Ascending aorta (tissue), 2 donors: ENCODE measurements around the gene RGMA. TPM values are rescaled to one million over a fixed set of nuclear protein-coding genes. Genes with fewer than 3 reads are reported as not detected.

Source experiments
- DNase-seq, 2 donors: peaks; one replicate each; pipeline ENCODE4 v3.0.0-alpha.2; 2019; ENCODE audit warnings: low spot score in 2 of 2
- H3K27ac ChIP-seq, 2 donors: fragments of 200-600 bp; sonication (generic); one replicate each; pipeline ENCODE4 v1.5.1; 2016 to 2017; ENCODE audit warnings: mild to moderate bottlenecking in 1 of 2
- H3K27me3 ChIP-seq: fragments of 200-600 bp; sonication (generic); one replicate; pipeline ENCODE4 v1.5.1; 2017
- H3K36me3 ChIP-seq, 2 donors: fragments of 200-600 bp; sonication (generic); one replicate each; pipeline ENCODE4 v1.5.1; 2016
- H3K4me1 ChIP-seq, 2 donors: fragments of 200-600 bp; sonication (generic); one replicate each; pipeline ENCODE4 v1.5.1; 2016 to 2017; ENCODE audit warnings: mild to moderate bottlenecking in 1 of 2
- H3K4me3 ChIP-seq, 2 donors: fragments of 200-600 bp; sonication (generic); one replicate each; pipeline ENCODE4 v1.5.1; 2016 to 2017; ENCODE audit warnings: mild to moderate bottlenecking in 1 of 2
- H3K9me3 ChIP-seq, 2 donors: fragments of 200-600 bp; sonication (generic); one replicate each; pipeline ENCODE4 v1.5.1; 2016
- intact Hi-C: fragments of 100-400 bp; cut with DNase I; formaldehyde crosslinking; loops from one replicate; pipeline ENCODE4 v1.15.1; 2023
- total RNA-seq: library from RNA; depleted of rRNA; stranded (reverse); fragments of >200 nt; gene quantifications from one replicate; pipeline ENCODE4 v1.1.0, GENCODE V29; 2016
- TF ChIP-seq, protein P1 (sequence below), 3 experiments: fragments of 200-600 bp in 2 of 3; fragments of 450-650 bp in 1 of 3; sonication (generic) in 2 of 3; IDR thresholded peaks; one replicate each; pipeline ENCODE4 v1.5.1; 2016 to 2019; ENCODE audit warnings: antibody characterized with exemption in 3 of 3, mild to moderate bottlenecking in 1 of 3, moderate library complexity in 1 of 3

Gene RGMA
- total RNA-seq, 1 donor from 2014 or later: 76.7 TPM

DNA sequence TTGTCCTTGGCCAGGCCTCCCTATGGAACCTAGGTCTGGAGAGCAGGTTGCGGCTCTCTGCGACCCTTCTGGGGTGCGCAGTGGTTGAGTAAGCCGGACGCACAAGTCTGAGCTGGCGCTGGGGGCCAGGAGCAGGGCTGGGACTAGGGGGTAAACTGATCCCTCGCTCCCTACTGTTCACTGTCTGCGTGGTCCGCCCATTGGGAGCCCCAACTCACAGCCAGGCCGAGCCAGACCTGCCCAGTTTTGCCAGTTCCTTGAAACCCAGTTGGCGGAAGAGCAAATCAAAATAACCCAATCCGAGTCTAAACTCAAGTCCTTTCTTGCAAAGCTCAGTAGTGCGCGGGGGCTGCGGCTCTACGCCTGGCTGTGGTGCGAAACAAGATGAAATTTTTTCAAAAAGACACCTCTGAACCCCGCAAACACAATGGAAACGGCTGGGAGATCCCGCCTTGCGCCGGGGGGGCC, 17.5 kb downstream of the RGMA start:
- no peak for DNase-seq
- Histone ChIP-seq H3K4me1 (peaks cover 8 to 33% of the 10 kb centered on the region in 2 donors), H3K27me3 (no peaks in the 10 kb centered on the region), H3K4me3 (peak overlapping the region; percentile 81 to 91), H3K36me3 (no peaks in the 10 kb centered on the region), H3K27ac (peak overlapping the region; percentile 84 to 86), H3K9me3 (no peaks in the 10 kb centered on the region)
- intact Hi-C loops: loop anchor here (5.0 to 10.0 kb wide), 3 partner anchors 246 to 1217 kb away; partner anchors contain the start of gene SLCO3A1
- TF ChIP-seq, protein P1, sequence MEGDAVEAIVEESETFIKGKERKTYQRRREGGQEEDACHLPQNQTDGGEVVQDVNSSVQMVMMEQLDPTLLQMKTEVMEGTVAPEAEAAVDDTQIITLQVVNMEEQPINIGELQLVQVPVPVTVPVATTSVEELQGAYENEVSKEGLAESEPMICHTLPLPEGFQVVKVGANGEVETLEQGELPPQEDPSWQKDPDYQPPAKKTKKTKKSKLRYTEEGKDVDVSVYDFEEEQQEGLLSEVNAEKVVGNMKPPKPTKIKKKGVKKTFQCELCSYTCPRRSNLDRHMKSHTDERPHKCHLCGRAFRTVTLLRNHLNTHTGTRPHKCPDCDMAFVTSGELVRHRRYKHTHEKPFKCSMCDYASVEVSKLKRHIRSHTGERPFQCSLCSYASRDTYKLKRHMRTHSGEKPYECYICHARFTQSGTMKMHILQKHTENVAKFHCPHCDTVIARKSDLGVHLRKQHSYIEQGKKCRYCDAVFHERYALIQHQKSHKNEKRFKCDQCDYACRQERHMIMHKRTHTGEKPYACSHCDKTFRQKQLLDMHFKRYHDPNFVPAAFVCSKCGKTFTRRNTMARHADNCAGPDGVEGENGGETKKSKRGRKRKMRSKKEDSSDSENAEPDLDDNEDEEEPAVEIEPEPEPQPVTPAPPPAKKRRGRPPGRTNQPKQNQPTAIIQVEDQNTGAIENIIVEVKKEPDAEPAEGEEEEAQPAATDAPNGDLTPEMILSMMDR (IDR thresholded peaks at IDR 0.05): no peak

DNA sequence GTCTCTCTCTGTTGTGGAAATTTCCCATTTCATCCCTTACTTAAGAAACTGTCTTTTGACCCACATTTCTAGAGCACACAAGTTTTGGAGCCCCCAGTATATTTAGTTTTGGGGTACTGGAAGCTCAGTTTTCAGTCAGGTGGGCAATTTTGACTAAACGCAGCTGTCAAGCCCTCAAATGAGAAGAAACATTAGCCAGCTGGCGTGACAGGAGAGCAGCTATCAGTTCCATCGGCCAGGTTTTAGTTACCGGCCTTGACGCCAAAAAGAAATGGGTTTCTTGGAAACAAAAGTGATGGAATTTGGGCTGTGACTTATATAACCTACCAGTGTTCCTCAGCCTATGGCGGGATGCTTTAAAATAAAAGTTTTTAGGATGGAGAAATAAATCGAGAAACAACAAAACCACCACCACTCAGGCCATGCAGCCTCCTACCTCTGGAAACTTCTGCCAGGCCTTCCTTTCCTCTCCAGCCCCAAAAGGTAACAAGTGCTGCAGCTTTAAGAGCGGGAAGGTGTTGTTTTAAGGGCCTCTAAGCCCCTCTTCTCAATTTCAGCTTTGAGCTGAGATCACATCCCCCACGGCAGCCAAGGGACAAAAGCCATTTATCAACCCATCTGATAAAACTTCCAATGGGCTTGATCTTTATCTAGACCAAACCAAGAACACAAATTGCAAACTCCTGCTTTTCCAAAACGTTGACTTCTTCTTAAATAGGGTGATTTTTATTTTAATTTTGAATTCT, 18.3 kb downstream of the RGMA start:
- H3K4me3 ChIP-seq: peak overlapping the region; percentile 81 to 91
- H3K36me3 ChIP-seq: peaks cover 2 to 3% of the 10 kb centered on the region in 2 donors
- peak overlapping the region; percentile 84 to 86 for H3K27ac ChIP-seq
- TF ChIP-seq, protein P1 (IDR thresholded peaks at IDR 0.05): no peak
- DNase-seq: no peak
- H3K27me3 ChIP-seq: no peaks in the 10 kb centered on the region
- intact Hi-C loops: loop anchor here (5.0 to 10.0 kb wide), 3 partner anchors 247 to 1216 kb away; partner anchors contain the start of gene SLCO3A1
- H3K9me3 ChIP-seq: no peaks in the 10 kb centered on the region
- peaks cover 12 to 36% of the 10 kb centered on the region in 2 donors for H3K4me1 ChIP-seq

DNA sequence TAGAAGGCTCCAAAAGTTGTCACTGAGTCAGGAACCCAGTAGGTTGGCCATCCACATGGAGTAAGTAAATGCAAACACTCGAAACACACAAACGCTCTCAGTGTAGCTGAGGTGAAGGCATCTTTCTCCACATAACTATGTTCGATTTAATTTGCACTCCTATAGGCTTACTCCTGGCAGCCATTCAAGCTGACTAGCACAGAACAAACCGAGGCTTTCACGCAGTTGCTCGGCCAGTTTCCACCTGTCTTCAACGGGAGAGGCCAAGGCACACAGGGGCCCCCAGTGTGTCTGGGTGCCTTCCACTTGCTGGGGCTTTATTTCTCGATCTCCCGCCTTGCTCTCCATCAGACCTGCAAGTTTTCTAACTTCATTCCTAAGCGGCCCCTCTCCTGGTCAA, 18.9 kb downstream of the RGMA start:
- DNase-seq: no peak
- intact Hi-C loops: loop anchor here (5.0 to 10.0 kb wide), 3 partner anchors 247 to 1215 kb away; partner anchors contain the start of gene SLCO3A1
- H3K4me3 ChIP-seq: peak overlapping the region; percentile 81 to 91

DNA sequence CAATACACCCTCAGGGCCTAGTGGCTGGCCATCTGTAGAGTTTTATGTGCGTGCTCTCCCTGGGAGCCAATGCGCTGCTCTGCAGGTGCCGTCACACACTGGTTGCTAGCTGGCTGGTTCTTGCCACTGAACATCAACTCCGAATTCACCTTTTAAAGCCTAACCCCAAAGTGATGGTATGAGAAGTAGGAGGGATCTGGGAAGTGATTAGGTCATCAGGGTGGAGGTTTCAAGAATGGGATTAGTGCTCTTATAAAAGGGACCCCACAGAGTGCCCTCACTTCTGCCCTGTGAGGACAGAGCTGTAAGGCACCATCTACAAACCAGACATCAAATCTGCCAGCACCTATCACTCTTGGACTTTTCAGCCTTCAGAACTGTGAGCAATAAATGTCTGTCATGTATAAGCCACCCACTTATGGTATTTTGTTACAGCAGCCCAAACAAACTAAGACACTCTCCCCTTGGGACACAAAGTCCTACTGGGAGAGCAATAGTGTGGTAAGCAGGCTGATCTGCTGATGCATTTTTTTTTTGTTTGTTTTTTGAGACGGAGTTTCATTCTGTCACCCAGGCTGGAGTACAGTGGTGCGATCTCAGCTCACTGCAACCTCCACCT, 20.3 kb downstream of the RGMA start:
- H3K4me1 ChIP-seq: peaks cover 12 to 45% of the 10 kb centered on the region in 2 donors

More for the DNA sequence above, 18.9 kb downstream of the RGMA start:
- Histone ChIP-seq H3K27me3 (no peaks in the 10 kb centered on the region), H3K4me1 (peaks cover 12 to 36% of the 10 kb centered on the region in 2 donors), H3K27ac (peak overlapping the region; percentile 4 to 45), H3K9me3 (no peaks in the 10 kb centered on the region), H3K36me3 (peaks cover 4 to 8% of the 10 kb centered on the region in 2 donors)
- TF ChIP-seq, protein P1 (IDR thresholded peaks at IDR 0.05): no peak

DNA sequence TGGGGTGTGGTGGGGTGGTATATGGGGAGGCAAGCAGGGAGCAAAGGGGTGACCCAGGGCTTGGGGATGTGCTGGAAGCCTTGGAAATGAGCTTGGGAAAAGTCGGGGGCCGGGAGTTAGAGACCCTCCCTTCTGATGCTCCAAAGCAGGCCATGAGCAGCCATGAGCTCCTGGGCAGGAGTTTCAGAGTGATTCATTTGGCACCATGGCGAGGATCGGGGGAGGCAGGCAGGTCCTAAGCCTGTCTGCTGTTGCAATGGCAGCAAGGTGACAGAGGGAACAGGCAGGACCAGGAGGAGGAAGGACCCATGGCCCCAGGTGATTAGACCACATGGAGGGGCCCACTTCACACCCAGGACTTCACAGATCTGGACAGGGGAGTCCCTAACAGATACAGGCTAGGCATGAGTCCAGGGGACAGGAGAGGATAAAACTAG, 21.3 kb downstream of the RGMA start:
- DNase-seq: no peak
- intact Hi-C loops: no loop called here
- Histone ChIP-seq H3K27ac (peak overlapping the region; percentile 73 to 86), H3K4me3 (peak overlapping the region in 1 of 2 donors; percentile 38), H3K36me3 (peaks cover 4 to 8% of the 10 kb centered on the region in 2 donors), H3K4me1 (peaks cover 18 to 45% of the 10 kb centered on the region in 2 donors), H3K27me3 (no peaks in the 10 kb centered on the region), H3K9me3 (no peaks in the 10 kb centered on the region)
- TF ChIP-seq, protein P1 (IDR thresholded peaks at IDR 0.05): no peak

More for the DNA sequence above, 20.3 kb downstream of the RGMA start:
- no peak for DNase-seq
- TF ChIP-seq, protein P1 (IDR thresholded peaks at IDR 0.05): no peak
- intact Hi-C loops: no loop called here
- Histone ChIP-seq H3K4me3 (no peak overlapping the region), H3K27ac (peak overlapping the region; percentile 73 to 86), H3K9me3 (no peaks in the 10 kb centered on the region), H3K36me3 (peaks cover 4 to 8% of the 10 kb centered on the region in 2 donors), H3K27me3 (no peaks in the 10 kb centered on the region)
